K562 (cell line): ENCODE measurements around the gene TNF. TPM values are rescaled to one million over a fixed set of nuclear protein-coding genes. Genes with fewer than 3 reads are reported as not detected.

Experiments
- DNMT1 ChIP-seq: fragments of 450-650 bp; IDR thresholded peaks from 2 replicates; pipeline ENCODE4 v1.6.1; 2016; ENCODE audit warnings: antibody characterized with exemption, mild to moderate bottlenecking
- FOXA3 ChIP-seq, 2 experiments: fragments of 450-650 bp in 1 of 2; sonication (generic) in 1 of 2; formaldehyde crosslinking; IDR thresholded peaks in 1 of 2; conservative IDR thresholded peaks in 1 of 2; 2 replicates each; pipeline versions ENCODE4 v1.4.0 to v1.8.0; 2020 to 2022; ENCODE audit warnings: mild to moderate bottlenecking in 2 of 2, missing genetic modification reagents in 1 of 2
- FOXM1 ChIP-seq, 2 experiments: fragments of 450-650 bp in 1 of 2; sonication (generic) in 1 of 2; formaldehyde crosslinking in 1 of 2; IDR thresholded peaks; 2 replicates each; pipeline versions ENCODE4 v1.6.1 to v1.9.0; 2017 to 2022; ENCODE audit warnings: low read depth in 2 of 2, mild to moderate bottlenecking in 2 of 2, missing genetic modification reagents in 1 of 2, moderate library complexity in 1 of 2
- JUN ChIP-seq, 2 experiments: sonication (generic) in 1 of 2; formaldehyde crosslinking in 1 of 2; IDR thresholded peaks; 2 replicates each; pipeline versions ENCODE4 v1.6.1 to v1.8.0; 2012 to 2022; ENCODE audit warnings: borderline replicate concordance in 2 of 2, mild to moderate bottlenecking in 2 of 2, improper control_type of control experiment in 1 of 2, low read depth in 1 of 2, low read length in 1 of 2, missing genetic modification reagents in 1 of 2
- JUND ChIP-seq, 2 experiments: IDR thresholded peaks; 2 replicates in 1 of 2; 3 replicates in 1 of 2; pipeline ENCODE4 v1.6.1; 2011; ENCODE audit warnings: borderline replicate concordance in 2 of 2, low read depth in 2 of 2, low read length in 2 of 2, improper control_type of control experiment in 1 of 2, missing biosample characterization in 1 of 2, missing genetic modification characterization in 1 of 2, missing genetic modification reagents in 1 of 2
- MCM5 ChIP-seq: fragments of 450-650 bp; IDR thresholded peaks from 2 replicates; pipeline ENCODE4 v1.6.1; 2016; ENCODE audit warnings: low read depth
- NONO ChIP-seq, 2 experiments: fragments of 200-400 bp in 1 of 2; fragments of 450-650 bp in 1 of 2; formaldehyde crosslinking in 1 of 2; IDR thresholded peaks; 2 replicates each; pipeline ENCODE4 v1.6.1; 2017; ENCODE audit warnings: low read depth in 2 of 2, mild to moderate bottlenecking in 2 of 2, moderate library complexity in 2 of 2, low read length in 1 of 2
- NR4A1 ChIP-seq, 2 experiments: fragments of 250-450 bp in 1 of 2; fragments of 450-650 bp in 1 of 2; sonication (Bioruptor Pico) in 1 of 2; IDR thresholded peaks; 2 replicates each; pipeline versions ENCODE4 v1.4.0 to v1.6.1; 2016 to 2020; ENCODE audit warnings: mild to moderate bottlenecking in 2 of 2, missing compliant biosample characterization in 1 of 2, missing genetic modification characterization in 1 of 2, moderate library complexity in 1 of 2
- ZNF133 ChIP-seq: fragments of 250-450 bp; sonication (Bioruptor Pico); IDR thresholded peaks from 2 replicates; pipeline ENCODE4 v1.4.0; 2020; ENCODE audit warnings: mild to moderate bottlenecking
- polyA plus RNA-seq, 8 experiments: library from polyadenylated mRNA; depleted of rRNA in 4 of 8; stranded (reverse) in 5 of 8; unstranded in 3 of 8; fragments of >200 nt; fragmentation: Nextera tagmentation in 2 of 8; fragmentation: Illumina TruSeq in 1 of 8; extraction: Ambion mirVana in 2 of 8; extraction: Trizol in 1 of 8; gene quantifications; 2 replicates each; pipeline versions ENCODE4 v1.2.1 to v1.2.3, GENCODE V29; 2011 to 2014; ENCODE audit warnings: inconsistent platforms in 1 of 8, missing spikeins in 1 of 8
- total RNA-seq, 7 experiments: library from RNA; depleted of rRNA in 6 of 7; stranded (reverse); fragments of >200 nt in 6 of 7; fragmentation: Illumina TruSeq in 2 of 7; extraction: Trizol in 2 of 7; gene quantifications; 2 replicates each; pipeline versions ENCODE4 v1.2.1 to v1.2.3, GENCODE V29; 2011 to 2021; ENCODE audit warnings: low replicate concordance in 1 of 7
- TF ChIP-seq, protein P1 (sequence below): sonication (generic); formaldehyde crosslinking; IDR thresholded peaks from 2 replicates; pipeline ENCODE4 v1.8.0; 2022; ENCODE audit warnings: mild to moderate bottlenecking, missing genetic modification reagents
- TF ChIP-seq, protein P2 (sequence below): sonication (generic); formaldehyde crosslinking; IDR thresholded peaks from 2 replicates; pipeline ENCODE4 v1.9.0; 2022; ENCODE audit warnings: mild to moderate bottlenecking, missing genetic modification reagents
- TF ChIP-seq, protein P3 (sequence below): sonication (generic); formaldehyde crosslinking; IDR thresholded peaks from 2 replicates; pipeline ENCODE4 v1.8.0; 2022; ENCODE audit warnings: missing genetic modification reagents, mild to moderate bottlenecking, moderate library complexity, borderline replicate concordance

TNF gene
- total and polyA plus RNA-seq, 9 of the 15 experiments (the other 6 are each of a cell fraction or from before 2014, with no cell fraction given), result 0.08 to 0.40 TPM; not detected in 7

DNA sequence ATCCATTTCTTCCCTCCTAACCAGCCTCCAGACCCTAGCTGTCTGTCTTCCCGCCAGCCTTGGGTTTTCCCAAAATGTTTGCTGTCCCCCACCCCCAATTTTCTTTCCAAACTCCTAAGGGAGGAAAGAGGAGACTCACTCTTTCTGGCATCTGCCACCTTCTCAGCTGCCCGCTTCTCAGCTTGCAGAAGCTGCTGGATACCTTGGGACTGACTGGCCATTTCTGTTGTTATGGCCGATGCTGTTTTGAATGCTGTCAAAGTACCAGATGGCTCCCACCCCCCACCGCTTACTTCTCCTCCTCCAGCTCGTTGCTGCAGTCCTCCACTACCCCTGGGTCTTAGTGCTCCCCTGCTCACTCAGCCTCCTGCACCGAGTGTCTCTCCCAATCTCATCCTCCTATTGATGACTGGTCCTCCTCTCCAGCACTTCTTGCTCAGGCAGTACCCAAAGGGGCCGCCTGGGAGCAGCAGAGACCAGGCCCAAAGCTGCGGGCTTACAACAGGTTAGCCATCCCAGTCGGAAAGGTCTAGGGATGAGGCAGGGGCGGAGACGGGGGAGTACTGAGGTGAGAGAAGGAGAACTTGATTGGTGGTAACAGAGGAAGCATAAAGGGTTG, 28.9 kb upstream of the TNF start, which contains the start of gene ATP6V1G2 (continued):
- peak; percentile 34; the same call in 1 of the 2 replicates for TF ChIP-seq FOXM1 (IDR thresholded peaks at IDR 0.05; ENCODE audit: low read depth)
- TF ChIP-seq FOXM1 (CRISPR knock-in tag; IDR thresholded peaks at IDR 0.05; ENCODE audit: low read depth), result no peak
- no peak for TF ChIP-seq NR4A1 (CRISPR knock-in tag; IDR thresholded peaks at IDR 0.05)
- TF ChIP-seq NR4A1 (tag; IDR thresholded peaks at IDR 0.05), result 0 out of 2 replicates have a peak, but pooled peaks have one; percentile 15
- TF ChIP-seq MCM5, result no peak
- peak; percentile 16; the same call in 1 of the 2 replicates for TF ChIP-seq DNMT1
- TF ChIP-seq JUND (IDR thresholded peaks at IDR 0.05; ENCODE audit: borderline replicate concordance, low read depth, low read length), result peak; percentile 71
- no peak; the same call in 2 of the 3 replicates for TF ChIP-seq JUND (tag; IDR thresholded peaks at IDR 0.05; ENCODE audit: borderline replicate concordance, low read depth, low read length)
- TF ChIP-seq, protein P1, sequence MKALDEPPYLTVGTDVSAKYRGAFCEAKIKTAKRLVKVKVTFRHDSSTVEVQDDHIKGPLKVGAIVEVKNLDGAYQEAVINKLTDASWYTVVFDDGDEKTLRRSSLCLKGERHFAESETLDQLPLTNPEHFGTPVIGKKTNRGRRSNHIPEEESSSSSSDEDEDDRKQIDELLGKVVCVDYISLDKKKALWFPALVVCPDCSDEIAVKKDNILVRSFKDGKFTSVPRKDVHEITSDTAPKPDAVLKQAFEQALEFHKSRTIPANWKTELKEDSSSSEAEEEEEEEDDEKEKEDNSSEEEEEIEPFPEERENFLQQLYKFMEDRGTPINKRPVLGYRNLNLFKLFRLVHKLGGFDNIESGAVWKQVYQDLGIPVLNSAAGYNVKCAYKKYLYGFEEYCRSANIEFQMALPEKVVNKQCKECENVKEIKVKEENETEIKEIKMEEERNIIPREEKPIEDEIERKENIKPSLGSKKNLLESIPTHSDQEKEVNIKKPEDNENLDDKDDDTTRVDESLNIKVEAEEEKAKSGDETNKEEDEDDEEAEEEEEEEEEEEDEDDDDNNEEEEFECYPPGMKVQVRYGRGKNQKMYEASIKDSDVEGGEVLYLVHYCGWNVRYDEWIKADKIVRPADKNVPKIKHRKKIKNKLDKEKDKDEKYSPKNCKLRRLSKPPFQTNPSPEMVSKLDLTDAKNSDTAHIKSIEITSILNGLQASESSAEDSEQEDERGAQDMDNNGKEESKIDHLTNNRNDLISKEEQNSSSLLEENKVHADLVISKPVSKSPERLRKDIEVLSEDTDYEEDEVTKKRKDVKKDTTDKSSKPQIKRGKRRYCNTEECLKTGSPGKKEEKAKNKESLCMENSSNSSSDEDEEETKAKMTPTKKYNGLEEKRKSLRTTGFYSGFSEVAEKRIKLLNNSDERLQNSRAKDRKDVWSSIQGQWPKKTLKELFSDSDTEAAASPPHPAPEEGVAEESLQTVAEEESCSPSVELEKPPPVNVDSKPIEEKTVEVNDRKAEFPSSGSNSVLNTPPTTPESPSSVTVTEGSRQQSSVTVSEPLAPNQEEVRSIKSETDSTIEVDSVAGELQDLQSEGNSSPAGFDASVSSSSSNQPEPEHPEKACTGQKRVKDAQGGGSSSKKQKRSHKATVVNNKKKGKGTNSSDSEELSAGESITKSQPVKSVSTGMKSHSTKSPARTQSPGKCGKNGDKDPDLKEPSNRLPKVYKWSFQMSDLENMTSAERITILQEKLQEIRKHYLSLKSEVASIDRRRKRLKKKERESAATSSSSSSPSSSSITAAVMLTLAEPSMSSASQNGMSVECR (CRISPR knock-in tag), result 0 out of 2 replicates have a peak, but pooled peaks have one; percentile 12
- TF ChIP-seq ZNF133 (CRISPR knock-in tag), result no peak
- no peak for TF ChIP-seq NONO (IDR thresholded peaks at IDR 0.05; ENCODE audit: low read depth in 2 of 2, low read length in 1 of 2)
- TF ChIP-seq, protein P2, sequence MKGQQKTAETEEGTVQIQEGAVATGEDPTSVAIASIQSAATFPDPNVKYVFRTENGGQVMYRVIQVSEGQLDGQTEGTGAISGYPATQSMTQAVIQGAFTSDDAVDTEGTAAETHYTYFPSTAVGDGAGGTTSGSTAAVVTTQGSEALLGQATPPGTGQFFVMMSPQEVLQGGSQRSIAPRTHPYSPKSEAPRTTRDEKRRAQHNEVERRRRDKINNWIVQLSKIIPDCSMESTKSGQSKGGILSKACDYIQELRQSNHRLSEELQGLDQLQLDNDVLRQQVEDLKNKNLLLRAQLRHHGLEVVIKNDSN (CRISPR knock-in tag), result no peak
- TF ChIP-seq JUN (IDR thresholded peaks at IDR 0.05; ENCODE audit: borderline replicate concordance, low read depth, low read length), result peak; percentile 32; the same call in 1 of the 2 replicates
- no peak; the same call in 1 of the 2 replicates for TF ChIP-seq JUN (CRISPR knock-in tag; IDR thresholded peaks at IDR 0.05; ENCODE audit: borderline replicate concordance)
- TF ChIP-seq, protein P3, sequence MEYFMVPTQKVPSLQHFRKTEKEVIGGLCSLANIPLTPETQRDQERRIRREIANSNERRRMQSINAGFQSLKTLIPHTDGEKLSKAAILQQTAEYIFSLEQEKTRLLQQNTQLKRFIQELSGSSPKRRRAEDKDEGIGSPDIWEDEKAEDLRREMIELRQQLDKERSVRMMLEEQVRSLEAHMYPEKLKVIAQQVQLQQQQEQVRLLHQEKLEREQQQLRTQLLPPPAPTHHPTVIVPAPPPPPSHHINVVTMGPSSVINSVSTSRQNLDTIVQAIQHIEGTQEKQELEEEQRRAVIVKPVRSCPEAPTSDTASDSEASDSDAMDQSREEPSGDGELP (CRISPR knock-in tag), result peak; percentile 39; the same call in 1 of the 2 replicates
- 0 out of 4 replicates have a peak, but pooled peaks of 1 of the 2 experiments have one; percentile 20 for TF ChIP-seq FOXA3 (CRISPR knock-in tag; conservative IDR thresholded peaks at IDR 0.05 in 1 of 2, IDR thresholded peaks at IDR 0.05 in 1 of 2)
